GM06990 (cell line): Measurements from ENCODE around the gene MBD3.

Experiments
- DNase-seq: peaks from one replicate; pipeline ENCODE4 v3.0.0-alpha.2; 2011; ENCODE audit not compliant: insufficient read length; ENCODE audit errors: extremely low read depth
- H3K27me3 ChIP-seq: replicated peaks from 2 replicates; pipeline ENCODE4 v1.6.0; 2011; ENCODE audit warnings: low read length; ENCODE audit not compliant: control insufficient read depth, insufficient read depth
- H3K36me3 ChIP-seq: 2 replicates; pipeline ENCODE4 v1.5.1; 2011; ENCODE audit warnings: low read length; ENCODE audit not compliant: control insufficient read depth, insufficient read depth
- H3K4me3 ChIP-seq: replicated peaks from 2 replicates; pipeline ENCODE4 v1.5.1; 2011; ENCODE audit warnings: low read depth, mild to moderate bottlenecking, control low read depth, low read length
- TF ChIP-seq, protein P1 (sequence below): IDR thresholded peaks from 2 replicates; pipeline ENCODE4 v1.5.1; 2011; ENCODE audit warnings: low read length, control low read depth, mild to moderate bottlenecking, inconsistent platforms; ENCODE audit not compliant: insufficient read depth, poor library complexity, severe bottlenecking

Gene MBD3

DNA sequence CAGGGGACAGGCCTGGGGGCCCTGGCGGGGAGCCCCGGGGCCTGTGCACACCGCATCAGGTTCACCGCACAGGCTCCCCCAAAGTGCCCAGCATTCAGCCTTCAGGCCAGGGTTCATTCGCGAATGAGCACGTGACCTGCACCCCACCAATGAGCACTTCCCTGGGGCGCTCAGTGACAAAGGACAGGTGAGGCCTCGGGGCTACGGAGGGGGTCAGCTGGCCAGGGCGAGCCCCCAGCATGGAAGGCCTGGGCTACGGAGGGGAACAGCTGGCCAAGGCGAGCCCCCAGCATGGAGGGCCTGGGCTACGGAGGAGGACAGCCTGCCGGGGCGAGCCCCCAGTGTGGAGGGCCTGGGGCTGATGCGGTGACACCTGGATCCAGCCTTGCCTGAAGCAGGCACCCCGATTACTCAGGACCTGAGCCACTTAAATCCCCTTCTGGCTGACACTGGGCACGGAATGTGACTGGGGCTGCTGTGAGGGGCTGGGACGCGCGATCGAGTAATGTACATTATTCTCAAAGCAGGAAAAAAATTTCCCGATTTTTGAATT, 36.7 kb upstream of the MBD3 start:
- no peak for DNase-seq
- H3K36me3 ChIP-seq, result peaks cover 37% of the 10 kb centered on the region
- no peaks in the 10 kb centered on the region for H3K27me3 ChIP-seq
- TF ChIP-seq, protein P1, sequence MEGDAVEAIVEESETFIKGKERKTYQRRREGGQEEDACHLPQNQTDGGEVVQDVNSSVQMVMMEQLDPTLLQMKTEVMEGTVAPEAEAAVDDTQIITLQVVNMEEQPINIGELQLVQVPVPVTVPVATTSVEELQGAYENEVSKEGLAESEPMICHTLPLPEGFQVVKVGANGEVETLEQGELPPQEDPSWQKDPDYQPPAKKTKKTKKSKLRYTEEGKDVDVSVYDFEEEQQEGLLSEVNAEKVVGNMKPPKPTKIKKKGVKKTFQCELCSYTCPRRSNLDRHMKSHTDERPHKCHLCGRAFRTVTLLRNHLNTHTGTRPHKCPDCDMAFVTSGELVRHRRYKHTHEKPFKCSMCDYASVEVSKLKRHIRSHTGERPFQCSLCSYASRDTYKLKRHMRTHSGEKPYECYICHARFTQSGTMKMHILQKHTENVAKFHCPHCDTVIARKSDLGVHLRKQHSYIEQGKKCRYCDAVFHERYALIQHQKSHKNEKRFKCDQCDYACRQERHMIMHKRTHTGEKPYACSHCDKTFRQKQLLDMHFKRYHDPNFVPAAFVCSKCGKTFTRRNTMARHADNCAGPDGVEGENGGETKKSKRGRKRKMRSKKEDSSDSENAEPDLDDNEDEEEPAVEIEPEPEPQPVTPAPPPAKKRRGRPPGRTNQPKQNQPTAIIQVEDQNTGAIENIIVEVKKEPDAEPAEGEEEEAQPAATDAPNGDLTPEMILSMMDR, result no peak
- no peak overlapping the region for H3K4me3 ChIP-seq

DNA sequence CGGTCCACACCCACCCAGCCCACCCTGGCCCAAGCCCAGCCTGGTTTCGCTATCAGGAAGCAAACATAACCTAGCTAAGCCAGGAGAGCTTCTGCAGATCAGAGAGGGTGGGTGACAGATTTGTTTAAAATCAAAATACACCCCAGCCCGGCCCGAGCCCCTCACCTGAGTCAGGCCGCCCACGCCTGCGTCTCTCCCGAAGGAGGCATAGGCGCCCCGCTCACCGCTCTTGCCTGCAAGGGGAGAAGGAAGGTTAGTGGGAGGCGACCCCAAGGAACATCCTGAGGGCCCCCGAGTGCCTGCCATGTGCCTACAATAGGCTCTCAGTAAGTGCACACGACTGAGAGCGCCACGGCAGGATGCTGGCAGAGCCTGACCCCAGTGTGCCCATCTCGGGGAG, 34.5 kb upstream of the MBD3 start:
- H3K27me3 ChIP-seq, result no peaks in the 10 kb centered on the region
- peaks cover 39% of the 10 kb centered on the region for H3K36me3 ChIP-seq
- DNase-seq, result no peak
- no peak overlapping the region for H3K4me3 ChIP-seq
- TF ChIP-seq, protein P1, result no peak

DNA sequence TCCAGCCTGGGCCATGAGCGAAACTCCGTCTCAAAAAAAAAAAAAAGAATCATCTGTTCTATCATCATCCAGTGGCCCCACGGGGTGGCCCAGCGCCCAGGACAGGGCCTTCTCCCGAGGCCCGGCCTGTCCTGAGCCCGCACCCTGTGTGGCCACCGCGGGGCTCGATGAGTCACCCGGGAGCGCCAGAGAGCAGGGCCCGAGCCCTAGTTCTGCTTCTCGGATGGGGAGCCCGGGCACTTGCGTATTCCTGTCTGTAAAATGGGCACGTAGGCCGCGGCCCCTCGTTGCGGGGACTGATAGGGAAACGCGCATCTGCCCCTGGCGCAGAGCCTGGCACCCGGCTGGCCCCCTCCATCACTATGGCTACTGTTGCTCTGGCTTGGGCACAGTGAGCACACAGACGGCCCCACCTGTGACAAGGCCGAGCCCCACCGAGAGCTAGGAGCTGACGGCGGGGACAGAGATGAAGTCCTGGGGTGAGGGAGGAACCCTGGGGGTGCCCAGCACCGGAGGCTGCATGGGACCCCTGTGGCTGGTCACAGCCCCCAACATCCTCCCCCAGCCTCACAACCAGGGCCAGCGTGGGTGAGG, 33.8 kb upstream of the MBD3 start:
- TF ChIP-seq, protein P1, result no peak
- Histone ChIP-seq H3K36me3 (peaks cover 34% of the 10 kb centered on the region), H3K4me3 (no peak overlapping the region), H3K27me3 (no peaks in the 10 kb centered on the region)
- no peak for DNase-seq

DNA sequence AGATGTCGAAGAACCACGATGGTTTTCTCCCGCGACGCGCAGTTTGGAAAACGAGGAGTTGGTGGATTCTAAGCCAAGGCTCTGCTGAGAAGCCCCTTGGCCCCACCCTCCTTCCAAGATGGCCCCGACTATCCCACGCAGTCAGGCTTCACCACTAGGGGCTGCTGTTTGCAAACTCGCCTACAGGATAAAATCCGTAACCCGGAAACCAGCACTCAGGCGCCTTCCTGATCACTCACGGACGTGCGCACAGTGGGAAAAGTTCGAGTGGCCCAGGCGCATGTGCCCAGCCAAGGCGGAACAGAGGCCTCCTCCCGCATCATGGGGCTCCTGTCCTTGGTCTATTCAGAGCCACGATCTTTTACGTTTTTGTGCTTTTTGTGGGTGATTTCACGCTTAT, 31.8 kb upstream of the MBD3 start:
- peaks cover 43% of the 10 kb centered on the region for H3K36me3 ChIP-seq
- no peak for DNase-seq
- TF ChIP-seq, protein P1, result peak; percentile 82

DNA sequence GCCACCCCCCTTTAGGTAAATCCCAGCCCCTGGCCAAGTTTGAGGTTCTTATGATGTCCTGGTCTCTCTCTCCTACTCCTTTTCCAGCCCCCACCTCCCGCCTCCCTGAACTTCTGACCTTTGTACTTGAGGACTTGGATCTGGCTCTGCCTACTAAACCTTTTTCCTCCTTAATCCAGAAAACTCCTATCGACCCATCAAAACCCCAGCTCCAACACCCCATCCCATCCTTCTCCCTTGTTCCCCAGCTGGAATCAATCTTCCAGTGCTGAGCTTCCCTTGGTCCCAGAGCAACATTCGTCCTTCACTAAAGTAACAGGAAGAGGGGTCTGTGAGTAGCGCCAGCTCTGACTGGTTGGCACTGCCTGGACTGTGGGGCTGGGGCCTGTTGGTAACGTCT, 29.9 kb upstream of the MBD3 start:
- H3K4me3 ChIP-seq, result no peak overlapping the region
- TF ChIP-seq, protein P1, result no peak
- no peak for DNase-seq
- H3K36me3 ChIP-seq, result peaks cover 56% of the 10 kb centered on the region
- no peaks in the 10 kb centered on the region for H3K27me3 ChIP-seq

More for the DNA sequence above, 31.8 kb upstream of the MBD3 start:
- Histone ChIP-seq H3K27me3 (no peaks in the 10 kb centered on the region), H3K4me3 (no peak overlapping the region)
